ENCODE results near the gene FGF18.

GRCh38 chr5:171467107-171467506 is 47.7 kb downstream of the FGF18 start:
- TF ChIP-seq USF2 (IDR thresholded peaks at IDR 0.05; ENCODE audit: borderline replicate concordance, low read depth, low read length) (no peak), CTCF (IDR thresholded peaks at IDR 0.05 in 2 of 3, conservative IDR thresholded peaks at IDR 0.05 in 1 of 3; ENCODE audit: control insufficient read depth in 2 of 3, extremely low read depth in 1 of 3, insufficient read depth in 1 of 3, low read depth in 3 of 3, low read length in 3 of 3) (no peak), CBX5 (IDR thresholded peaks at IDR 0.05; ENCODE audit: low read depth) (no peak), ZZZ3 (IDR thresholded peaks at IDR 0.05; ENCODE audit: control insufficient read depth, insufficient read length, low read depth) (no peak), JUNB (IDR thresholded peaks at IDR 0.05) (no peak)
